Stimulated activated CD8-positive, alpha-beta memory T cell treated with anti-CD3 and anti-CD28 coated beads, Interleukin-12 subunit alpha, Interleukin-12 subunit beta, amount 100 ng/mL, for 24 hours (primary cell): ENCODE measurements around the gene KCNA2.

Source experiments
- DNase-seq: peaks from one replicate; pipeline ENCODE4 v3.0.0-alpha.2; 2020; ENCODE audit errors: extremely low read depth

KCNA2 gene

DNA sequence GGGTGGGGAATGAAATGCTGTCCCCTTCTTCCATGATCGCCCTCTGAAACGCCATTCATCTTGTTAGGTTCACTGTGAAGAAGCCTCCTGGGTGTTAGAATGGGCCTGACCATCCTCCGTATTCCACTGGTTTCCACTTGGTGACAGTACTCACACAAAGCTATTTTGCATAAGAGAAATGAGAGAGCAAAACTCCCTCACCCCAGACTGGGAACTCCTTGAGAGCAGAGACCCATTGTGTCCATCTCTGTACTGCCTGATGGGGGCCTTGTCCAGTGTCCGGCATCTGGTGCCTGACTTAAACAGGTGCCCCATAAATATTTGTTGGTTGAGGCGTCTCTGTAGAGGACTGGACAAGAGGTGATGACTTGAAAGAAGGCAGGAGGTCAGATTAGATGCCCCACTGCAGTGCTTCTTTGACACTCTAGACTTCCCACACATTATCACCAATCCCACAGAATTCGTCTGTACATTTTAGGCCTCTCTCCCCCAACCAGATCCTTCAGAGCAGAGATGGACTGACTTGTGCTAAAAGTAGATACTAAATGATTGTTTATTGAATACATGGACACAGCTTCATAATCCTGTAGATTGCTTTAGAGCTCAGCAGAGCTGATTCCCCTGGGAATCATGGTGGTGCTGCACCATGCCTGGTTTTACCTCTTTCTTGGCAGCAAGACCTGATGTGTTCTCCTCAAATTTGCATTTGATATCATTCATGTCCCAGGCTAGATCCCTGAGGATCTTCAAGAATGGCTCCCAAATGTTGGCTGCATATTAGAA, 22.4 kb upstream of the KCNA2 start:
- no peak for DNase-seq

GRCh38 chr1:110627764-110628163, 21.6 kb upstream of the KCNA2 start:
- no peak for DNase-seq

- DNase-seq, result no peak
Observed at GRCh38 chr1:110626889-110627288, 20.7 kb upstream of the KCNA2 start.

DNA sequence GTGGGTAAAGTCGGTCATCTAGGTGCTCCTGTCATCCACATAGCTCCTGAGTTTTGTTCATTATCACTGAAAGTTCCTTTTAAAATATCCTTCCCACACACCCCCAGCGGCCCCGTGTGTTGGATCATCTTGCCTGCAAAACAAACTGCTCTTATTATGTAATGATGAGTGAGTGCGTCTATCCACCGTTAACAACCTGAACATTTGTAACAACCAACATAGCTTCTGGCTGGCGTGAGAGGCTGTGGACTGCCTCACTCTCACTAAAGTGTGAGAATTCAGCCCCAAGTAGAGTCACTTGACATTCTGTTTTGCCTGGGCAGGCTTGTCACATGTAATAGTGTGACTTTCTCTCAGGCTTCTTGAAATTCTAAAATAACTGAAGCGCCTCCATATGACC, 14.5 kb upstream of the KCNA2 start:
- DNase-seq, result no peak

DNA sequence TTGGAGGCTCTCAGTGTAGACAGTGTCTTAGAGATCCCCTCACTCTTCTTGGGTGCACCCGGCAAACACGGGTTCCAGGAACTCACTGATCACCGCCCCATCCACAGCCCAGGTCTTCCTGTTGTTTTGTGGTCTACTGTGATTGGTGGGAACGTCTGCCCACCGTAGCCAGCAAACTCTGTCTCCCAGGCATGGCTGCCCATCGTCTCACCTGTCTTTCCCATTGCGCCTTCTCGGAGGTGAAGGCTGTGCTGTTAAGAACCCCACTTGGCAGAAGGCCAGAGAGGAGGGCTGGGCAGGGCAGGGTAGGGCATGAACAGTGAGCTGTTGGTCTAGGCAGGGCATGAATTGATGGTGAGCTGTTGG, 14.1 kb upstream of the KCNA2 start:
- no peak for DNase-seq

- DNase-seq, result peak; percentile 71
Observed at GRCh38 chr1:110619412-110620249, 13.5 kb upstream of the KCNA2 start.

DNA sequence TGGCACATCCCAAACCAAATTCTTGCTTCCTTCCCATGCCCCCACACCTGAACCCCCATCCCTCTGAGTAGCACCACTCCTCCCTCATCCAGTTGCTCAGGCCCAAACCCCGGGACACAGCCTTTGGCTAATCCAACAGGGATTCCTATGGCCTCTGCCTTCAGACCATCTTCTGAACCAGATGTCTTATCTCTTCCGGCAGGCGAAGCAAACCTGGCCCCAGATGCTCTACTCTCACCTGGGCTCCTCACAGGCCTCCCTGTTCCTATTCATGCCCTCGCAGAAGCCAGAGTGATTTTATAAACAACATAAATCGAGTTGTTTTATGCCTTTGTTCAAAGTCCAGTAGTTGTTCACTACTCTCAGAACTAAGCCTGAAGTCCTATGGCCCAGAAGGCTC, 12.5 kb upstream of the KCNA2 start:
- DNase-seq, result no peak

GRCh38 chr1:110617589-110617988, 11.4 kb upstream of the KCNA2 start:
- no peak for DNase-seq

DNA sequence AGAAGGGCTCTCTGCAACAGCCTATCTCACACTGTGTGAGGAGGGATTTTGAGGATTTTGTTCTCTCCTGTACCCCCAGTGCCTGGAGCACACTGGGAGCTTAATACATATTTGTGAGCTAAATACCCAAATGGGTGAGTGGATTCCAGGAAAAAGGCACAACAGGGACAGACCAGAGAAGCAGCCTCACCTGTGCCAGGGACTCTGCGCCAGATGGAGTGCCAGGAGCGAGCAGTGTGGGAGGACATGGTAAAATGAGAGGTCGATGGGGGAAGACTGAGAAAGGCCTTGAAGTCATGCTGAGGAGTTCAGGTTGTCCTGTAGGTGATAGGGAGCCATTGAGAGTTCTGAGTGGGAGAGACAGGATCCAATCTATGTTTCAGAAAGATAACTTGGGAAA, 11.0 kb upstream of the KCNA2 start:
- DNase-seq, result no peak

GRCh38 chr1:110616587-110616986, 10.4 kb upstream of the KCNA2 start:
- DNase-seq, result no peak

DNA sequence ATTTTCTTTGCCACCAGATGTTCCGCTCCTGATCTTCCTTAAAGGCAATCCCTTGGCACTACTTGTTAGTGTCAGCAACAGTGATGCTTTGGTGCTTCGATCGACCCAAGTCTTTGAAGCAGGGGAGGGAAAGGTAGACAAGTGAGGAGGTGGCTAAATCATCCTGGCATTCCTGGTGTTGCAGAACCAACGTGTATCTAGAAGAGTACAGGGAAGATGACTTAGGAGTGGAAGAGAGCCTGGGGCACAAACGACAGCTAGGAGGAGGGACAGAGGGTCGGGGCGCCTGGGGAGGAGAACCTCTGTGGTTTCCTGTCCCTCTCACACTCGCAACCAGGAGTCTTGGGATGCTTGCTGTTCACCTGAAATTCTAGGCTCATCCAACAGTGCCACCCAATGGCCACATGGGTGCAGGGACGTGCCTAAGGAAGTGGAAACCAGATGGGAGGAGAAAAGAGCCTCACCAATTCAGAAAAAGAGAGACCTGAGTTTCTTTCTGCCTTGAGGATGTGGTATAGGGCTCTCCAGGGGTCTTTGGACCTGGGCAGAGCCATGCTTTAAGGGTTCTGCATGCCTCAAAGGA, 9.5 kb upstream of the KCNA2 start:
- DNase-seq, result no peak

GRCh38 chr1:110612060-110612745, 6.0 kb upstream of the KCNA2 start:
- DNase-seq, result no peak

DNA sequence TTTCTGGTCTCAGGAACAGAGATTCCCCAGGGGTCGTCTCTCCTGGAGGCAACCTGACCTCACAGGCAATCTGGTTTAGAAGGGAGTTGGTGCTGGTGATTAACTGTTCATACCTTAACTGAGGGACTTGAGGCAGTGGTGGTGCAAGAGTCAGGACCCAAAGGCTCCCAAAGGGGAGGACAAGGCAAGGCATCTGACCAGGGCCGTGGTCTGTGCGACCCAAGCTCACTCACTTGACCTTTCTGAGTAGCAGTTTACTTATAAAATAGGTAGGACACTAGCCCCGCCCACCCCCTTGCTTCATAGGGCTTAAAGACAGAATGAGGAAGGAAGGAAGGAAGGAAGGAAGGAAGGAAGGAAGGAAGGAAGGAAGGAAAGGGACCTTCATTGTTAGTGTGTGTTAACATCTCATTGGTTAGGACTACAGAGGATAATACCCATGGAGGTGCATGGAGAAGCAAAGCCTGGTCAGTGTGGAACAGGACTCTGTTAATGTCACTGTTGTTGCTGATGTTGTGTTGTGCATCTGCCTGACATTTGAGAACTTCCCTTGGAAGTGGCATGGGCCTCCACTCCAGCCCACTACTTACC, 4.6 kb upstream of the KCNA2 start:
- no peak for DNase-seq

GRCh38 chr1:110610084-110610483, 3.9 kb upstream of the KCNA2 start:
- DNase-seq, result no peak

GRCh38 chr1:110608247-110608646, 2.1 kb upstream of the KCNA2 start:
- no peak for DNase-seq

- no peak for DNase-seq
Observed at GRCh38 chr1:110607536-110608230, 1.5 kb upstream of the KCNA2 start.

GRCh38 chr1:110606657-110607535, 738 bp upstream of the KCNA2 start:
- DNase-seq, result no peak

DNA sequence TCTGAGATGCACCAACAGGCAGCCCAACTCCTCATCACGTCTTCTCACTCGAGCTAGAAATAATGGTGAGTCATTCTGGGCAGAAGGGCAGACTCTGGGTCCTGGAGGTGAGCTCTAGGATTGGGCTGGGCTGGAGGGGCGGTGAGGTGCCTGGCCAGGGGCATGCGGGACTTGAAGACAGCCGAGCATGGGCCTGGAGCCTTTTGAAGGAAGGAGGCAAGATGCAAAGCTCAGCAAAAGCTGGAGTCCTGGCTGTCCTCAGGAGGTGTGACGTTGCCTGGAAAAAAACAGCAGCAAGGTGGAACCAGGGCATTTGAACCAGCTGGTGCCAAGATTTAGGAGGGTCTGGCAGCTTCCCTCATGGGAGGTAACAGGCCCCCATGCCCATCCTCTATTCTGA, 712 bp downstream of the KCNA2 start:
- DNase-seq, result no peak

DNA sequence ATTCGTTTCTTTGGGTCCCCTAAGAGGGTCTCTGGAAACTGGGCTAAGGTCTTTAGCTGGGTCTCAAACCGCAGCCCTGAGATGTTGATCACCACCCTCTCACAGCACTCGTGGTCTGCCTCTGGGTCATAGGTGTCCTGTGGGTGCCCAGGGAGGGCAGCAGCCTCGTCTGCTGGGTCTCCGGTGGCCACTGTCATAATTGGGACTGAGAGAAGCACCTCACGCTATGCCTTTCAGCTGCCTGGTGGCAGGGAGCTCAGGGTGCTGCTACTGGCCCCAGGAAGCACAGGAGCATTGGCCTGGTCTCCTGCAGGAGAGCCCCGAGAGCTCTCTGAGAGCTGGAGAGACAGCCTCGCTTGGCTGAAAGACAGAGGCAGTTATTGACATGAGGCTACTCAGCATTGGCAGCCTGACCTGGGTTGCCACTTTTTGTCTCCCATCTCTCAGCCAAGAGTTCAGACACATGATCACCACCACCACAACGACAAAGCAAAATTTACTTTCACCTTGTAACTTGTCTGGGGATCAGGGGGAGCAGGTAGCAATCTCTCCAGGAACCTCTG, 1.5 kb downstream of the KCNA2 start:
- DNase-seq, result no peak

DNA sequence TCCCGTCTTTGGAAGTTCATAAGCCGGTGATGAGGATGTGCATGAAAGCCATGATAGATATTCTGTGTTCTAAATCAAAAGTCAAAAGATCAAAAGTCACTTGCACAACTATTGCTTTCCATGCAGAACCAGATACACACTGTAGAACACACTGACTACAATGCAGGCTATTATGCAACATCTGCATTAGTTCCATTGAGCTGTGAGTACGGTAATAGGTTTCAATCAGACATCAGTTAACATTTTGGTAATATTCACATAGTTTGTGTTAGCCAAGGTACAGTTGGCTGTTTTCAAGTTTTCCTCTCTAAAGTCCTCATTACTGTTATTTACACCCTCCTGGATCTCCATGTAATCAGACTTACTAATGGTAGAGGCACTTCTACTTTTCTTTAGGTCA, 3.1 kb downstream of the KCNA2 start:
- DNase-seq, result no peak
